Measurements from ENCODE around the gene TRNP1. TPM values are rescaled to one million over a fixed set of nuclear protein-coding genes. Genes with fewer than 3 reads are reported as not detected.

Gene TRNP1
- total RNA-seq, 1 experiment from 2014 or later: 7.9 TPM

DNA sequence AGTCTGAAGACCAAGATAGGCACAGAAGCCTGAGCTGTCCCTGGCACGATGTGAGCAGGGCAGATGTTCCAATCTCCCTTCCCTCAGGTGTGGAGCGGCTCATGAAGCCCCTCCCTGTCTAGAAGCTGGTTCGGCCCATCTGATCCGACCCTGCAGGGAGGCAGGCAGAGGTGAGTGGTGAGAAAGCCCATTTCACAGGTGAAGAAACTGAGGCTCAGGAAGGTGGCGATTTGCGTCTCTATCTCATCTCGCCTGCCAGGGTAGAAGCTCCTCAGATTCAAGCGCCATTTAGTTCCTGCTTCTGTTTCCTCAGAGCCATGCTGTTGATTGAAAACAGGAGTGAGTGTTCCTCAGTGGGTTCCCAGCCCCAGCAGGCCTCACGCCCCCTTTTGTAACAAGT lies 36.0 kb downstream of the TRNP1 start:
- no peak for DNase-seq
- no peak overlapping the region for H2AFZ ChIP-seq
- H3K4me1 ChIP-seq (replicated peaks; ENCODE audit: insufficient read depth): peaks cover 5% of the 10 kb centered on the region; the same call in 1 of the 2 replicates
- BruUV-seq (replicated peaks): no TSS peak
- H3K36me3 ChIP-seq (ENCODE audit: low read depth): no peaks in the 10 kb centered on the region
- H3F3A ChIP-seq (ENCODE audit: insufficient read depth, low read depth): peaks cover 15% of the 10 kb centered on the region
- H3K4me2 ChIP-seq: no peak overlapping the region
- CTCF ChIA-PET: no interaction called here
- no peaks in the 10 kb centered on the region for H3K9me2 ChIP-seq (ENCODE audit: insufficient read depth)
- H3K4me3 ChIP-seq: no peak overlapping the region
- no peaks in the 10 kb centered on the region for H3K27me3 ChIP-seq (ENCODE audit: insufficient read depth, low read depth)
- H3K79me2 ChIP-seq (ENCODE audit: low read depth): no peaks in the 10 kb centered on the region
- H4K20me1 ChIP-seq (ENCODE audit: insufficient read depth): no peaks in the 10 kb centered on the region
- POLR2A ChIA-PET (ENCODE audit: unreplicated experiment): no interaction called here
- H3K27ac ChIP-seq: no peak overlapping the region
- intact Hi-C loops (cut with micrococcal nuclease; ENCODE audit: unreplicated experiment): no loop called here
- TF ChIP-seq CTCF (conservative IDR thresholded peaks at IDR 0.05): no peak
- no peaks in the 10 kb centered on the region for H3K9me3 ChIP-seq (ENCODE audit: insufficient read depth, low read depth)

- intact Hi-C loops (cut with micrococcal nuclease; ENCODE audit: unreplicated experiment): loop anchor here (1.0 to 2.0 kb wide), 2 partner anchors 23 to 33 kb away; no protein-coding TSS in a partner anchor
- DNase-seq: peak; percentile 76 to 93
Measured at GRCh38 chr1:27031235-27032118, 38.0 kb downstream of the TRNP1 start.

GRCh38 chr1:27032119-27032461 lies 38.6 kb downstream of the TRNP1 start:
- H3K4me2 ChIP-seq: peak overlapping the region; percentile 82
- H2AFZ ChIP-seq: peak overlapping the region; percentile 71
- no peaks in the 10 kb centered on the region for H4K20me1 ChIP-seq (ENCODE audit: insufficient read depth)
- H3K36me3 ChIP-seq (ENCODE audit: low read depth): no peaks in the 10 kb centered on the region
- POLR2A ChIA-PET (ENCODE audit: unreplicated experiment): interaction anchor here (0.6 kb wide), 2 partner anchors 14 to 504 kb away, joined by 4 to 7 read pairs; no protein-coding TSS in a partner anchor
- no peaks in the 10 kb centered on the region for H3K9me3 ChIP-seq (ENCODE audit: insufficient read depth, low read depth)
- peak overlapping the region; percentile 59; the same call in 1 of the 2 replicates for H3K4me3 ChIP-seq
- no peaks in the 10 kb centered on the region for H3K79me2 ChIP-seq (ENCODE audit: low read depth)
- peaks cover 5% of the 10 kb centered on the region; the same call in 1 of the 2 replicates for H3K4me1 ChIP-seq (replicated peaks; ENCODE audit: insufficient read depth)
- no peak for TF ChIP-seq CTCF (conservative IDR thresholded peaks at IDR 0.05)
- TF ChIP-seq EZH2 (IDR thresholded peaks at IDR 0.05; ENCODE audit: low read depth): no peak
- H3K27me3 ChIP-seq (ENCODE audit: insufficient read depth, low read depth): no peaks in the 10 kb centered on the region
- CTCF ChIA-PET: interaction anchor here (1.4 kb wide), 1 partner anchor 13 kb away, joined by 3 read pairs; no protein-coding TSS in a partner anchor
- TSS peak; percentile 83 for BruUV-seq (replicated peaks)
- H3F3A ChIP-seq (ENCODE audit: insufficient read depth, low read depth): peaks cover 15% of the 10 kb centered on the region
- H3K9me2 ChIP-seq (ENCODE audit: insufficient read depth): no peaks in the 10 kb centered on the region
- DNase-seq: no peak
- intact Hi-C loops (cut with micrococcal nuclease; ENCODE audit: unreplicated experiment): no loop called here
- H3K27ac ChIP-seq: peak overlapping the region; percentile 81

More at GRCh38 chr1:27031235-27032118, 38.0 kb downstream of the TRNP1 start:
- CTCF ChIA-PET: interaction anchor here (0.7 to 1.4 kb wide), 2 partner anchors 13 to 655 kb away, joined by 3 to 7 read pairs; no protein-coding TSS in a partner anchor
- no peak for TF ChIP-seq CTCF (conservative IDR thresholded peaks at IDR 0.05)
- no peak for TF ChIP-seq EZH2 (IDR thresholded peaks at IDR 0.05; ENCODE audit: low read depth)
- BruUV-seq (replicated peaks): no TSS peak
- POLR2A ChIA-PET (ENCODE audit: unreplicated experiment): interaction anchor here (0.6 kb wide), 2 partner anchors 13 to 503 kb away, joined by 4 to 7 read pairs; no protein-coding TSS in a partner anchor
- Histone ChIP-seq H3K4me2 (peak overlapping the region; percentile 82), H2AFZ (peak overlapping the region; percentile 71), H3K9me3 (ENCODE audit: insufficient read depth, low read depth) (no peaks in the 10 kb centered on the region), H4K20me1 (ENCODE audit: insufficient read depth) (no peaks in the 10 kb centered on the region), H3K4me3 (peak overlapping the region; percentile 59; the same call in 1 of the 2 replicates), H3K27me3 (ENCODE audit: insufficient read depth, low read depth) (no peaks in the 10 kb centered on the region), H3K79me2 (ENCODE audit: low read depth) (no peaks in the 10 kb centered on the region), H3K4me1 (replicated peaks; ENCODE audit: insufficient read depth) (peaks cover 5% of the 10 kb centered on the region; the same call in 1 of the 2 replicates), H3K9me2 (ENCODE audit: insufficient read depth) (no peaks in the 10 kb centered on the region), H3K27ac (peak overlapping the region; percentile 81), H3F3A (ENCODE audit: insufficient read depth, low read depth) (peaks cover 15% of the 10 kb centered on the region), H3K36me3 (ENCODE audit: low read depth) (no peaks in the 10 kb centered on the region)

All from PC-9 (cell line).